T-helper 22 cell (primary cell): ENCODE data around the gene OR10H2.
"Not testable (repeated sequence)": the region's sequence is repeated elsewhere in the genome, so short reads cannot be mapped to it uniquely, and the experiment has no call there.

Source experiments
- DNase-seq: peaks from one replicate; pipeline ENCODE4 v3.0.0-alpha.2; 2020; ENCODE audit warnings: low read depth

OR10H2 gene

DNA sequence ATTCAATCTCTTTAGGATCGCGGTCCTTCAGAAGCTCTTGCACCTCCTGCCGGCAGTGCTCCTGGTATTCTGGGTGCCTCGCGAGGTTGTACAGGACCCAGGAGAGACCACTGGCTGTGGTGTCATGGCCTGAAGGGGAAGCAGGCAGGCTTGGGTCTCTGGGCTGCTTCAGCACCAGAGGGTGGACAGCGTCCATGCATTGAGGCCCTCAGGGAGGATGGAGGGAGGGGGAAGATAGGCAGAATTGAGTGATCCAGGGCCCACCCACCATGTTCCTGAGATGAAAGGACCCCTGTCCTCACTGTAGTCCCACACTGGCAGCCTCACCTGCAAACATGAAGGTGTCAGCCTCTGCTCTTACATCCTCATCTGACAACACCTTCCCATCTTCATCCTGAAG is 41.8 kb downstream of the OR10H2 start:
- no peak for DNase-seq

DNA sequence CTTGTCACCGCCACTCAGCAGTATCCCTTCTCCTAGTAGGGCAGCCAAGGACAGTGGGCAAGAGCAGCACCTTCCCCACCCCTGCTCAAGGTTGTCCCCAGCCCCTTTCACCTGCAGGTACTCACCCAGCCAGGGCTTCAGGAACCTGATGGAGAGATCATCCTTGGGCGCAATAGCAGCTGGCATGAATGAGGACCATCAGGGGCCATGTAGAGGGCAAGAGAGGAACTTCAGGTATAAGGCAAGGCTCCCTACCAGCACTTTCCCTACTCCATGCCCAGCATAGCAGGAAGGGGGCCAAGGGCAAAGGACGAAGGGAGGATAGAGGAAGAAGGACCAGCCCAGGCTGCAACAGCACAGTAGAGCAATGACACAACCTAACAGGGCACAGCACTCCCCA is 46.3 kb downstream of the OR10H2 start:
- DNase-seq = not testable (repeated sequence)

DNA sequence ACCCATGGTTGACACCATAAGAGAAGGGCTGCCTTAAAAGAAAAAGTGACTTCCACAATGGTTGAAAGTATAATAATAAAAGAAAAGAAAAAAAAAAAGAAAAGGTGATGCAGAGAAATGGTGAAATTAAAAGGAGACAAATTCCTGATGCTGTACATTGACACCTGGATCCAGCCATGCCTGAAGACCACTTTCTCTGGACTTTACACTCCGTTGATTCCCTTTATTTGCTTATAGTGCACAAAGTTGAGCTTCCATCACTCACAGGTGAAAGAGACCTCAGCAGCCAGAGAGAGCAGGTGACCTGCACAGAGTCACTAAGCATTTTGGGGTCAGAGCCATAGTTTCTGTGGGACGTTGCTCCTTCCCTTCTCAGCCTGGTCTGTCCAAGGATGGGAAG is 47.4 kb downstream of the OR10H2 start:
- no peak for DNase-seq

DNA sequence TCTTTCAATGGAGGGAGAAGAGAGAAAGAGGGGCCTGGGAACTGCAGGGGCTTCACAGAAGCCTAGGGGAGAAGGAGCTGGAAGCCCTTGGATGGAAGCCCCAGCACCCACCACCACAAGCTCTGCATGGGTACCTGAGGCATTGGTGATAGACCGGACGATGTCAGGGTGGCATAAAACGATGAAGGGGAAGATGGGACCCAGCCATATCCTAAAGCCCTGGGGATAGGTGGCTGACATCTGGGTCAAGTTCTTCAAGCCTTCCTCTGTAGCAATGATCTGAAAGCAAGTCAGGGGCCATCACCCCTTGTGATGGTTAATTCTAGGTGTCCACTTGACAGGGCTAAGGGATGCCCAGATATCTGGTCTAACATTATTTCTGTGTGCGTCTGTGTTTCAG is 48.4 kb downstream of the OR10H2 start:
- no peak for DNase-seq

DNA sequence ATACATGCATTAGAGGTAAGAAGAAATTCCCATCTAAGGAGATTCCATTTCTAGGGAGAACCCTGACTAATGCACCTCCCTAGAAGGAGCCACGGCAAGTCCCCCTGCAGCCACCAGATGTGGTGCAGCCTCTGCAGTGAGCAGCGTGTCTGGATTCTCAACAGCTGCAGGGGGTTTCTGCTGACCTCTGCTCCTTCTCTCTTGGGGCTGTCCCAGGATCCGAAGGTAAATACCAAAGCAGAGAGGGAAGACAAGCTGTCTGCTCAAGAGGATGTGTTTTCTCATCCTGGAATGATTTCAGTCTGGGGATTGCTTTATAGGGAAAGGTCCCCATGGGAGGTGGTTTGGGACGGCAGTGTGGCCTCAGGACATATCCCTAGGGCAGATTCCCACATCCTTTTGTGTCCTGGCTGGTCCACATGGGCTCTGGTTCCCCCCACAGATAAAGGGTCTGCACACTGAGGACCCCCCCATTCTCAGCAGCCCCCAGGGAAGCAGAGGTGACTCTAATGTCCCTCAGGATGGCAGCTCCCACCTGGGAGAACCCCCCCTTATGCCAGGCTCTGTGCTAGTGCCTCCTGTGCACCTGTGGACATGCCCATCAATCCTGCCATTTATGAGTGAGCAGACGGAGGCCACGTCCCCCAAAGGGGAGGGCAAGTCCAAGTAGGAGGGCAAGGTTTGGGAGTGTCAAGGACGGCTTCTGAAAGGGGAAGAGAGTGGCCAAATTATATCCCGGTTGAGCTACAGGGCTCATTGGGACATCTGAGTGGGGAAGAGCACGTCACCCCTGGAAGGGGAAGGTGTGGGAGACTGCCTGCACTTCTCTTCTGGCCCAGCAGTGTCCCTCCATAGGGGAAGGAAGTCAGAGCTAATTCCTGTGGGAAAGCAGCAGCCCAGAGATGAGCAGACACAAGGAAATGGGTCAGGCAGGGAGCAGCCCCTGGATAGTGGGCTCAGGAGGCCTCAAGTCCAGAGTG is 49.5 kb downstream of the OR10H2 start:
- no peak for DNase-seq
